DND-41 (cell line): ENCODE results near the gene RELN.

Experiments
- ATAC-seq: fragments of 200-7000 bp; cut with Tn5 transposase; 3 replicates; pipeline ENCODE4 v1.9.1; 2021; ENCODE audit warnings: low read depth; ENCODE audit not compliant: insufficient read depth
- DNase-seq: peaks from one replicate; pipeline ENCODE4 v3.0.0-alpha.2; 2020
- H2AFZ ChIP-seq: 2 replicates; pipeline ENCODE4 v1.6.0; 2012; ENCODE audit warnings: low read depth, low read length
- H3K27ac ChIP-seq: 2 replicates; pipeline ENCODE4 v1.5.1; 2012; ENCODE audit warnings: low read length, inconsistent platforms
- H3K27me3 ChIP-seq: fragments of 200-600 bp; sonication (generic); 2 replicates; pipeline ENCODE4 v1.6.0; 2012; ENCODE audit warnings: low read length, mild to moderate bottlenecking, inconsistent platforms; ENCODE audit not compliant: insufficient read depth, poor library complexity
- H3K36me3 ChIP-seq: 2 replicates; pipeline ENCODE4 v1.5.1; 2012; ENCODE audit warnings: low read length, inconsistent platforms; ENCODE audit not compliant: insufficient read depth
- H3K4me1 ChIP-seq: 2 replicates; pipeline ENCODE4 v1.5.1; 2012; ENCODE audit warnings: mild to moderate bottlenecking, low read length; ENCODE audit not compliant: insufficient read depth
- H3K4me2 ChIP-seq: 2 replicates; pipeline ENCODE4 v1.6.0; 2012; ENCODE audit warnings: mild to moderate bottlenecking, moderate library complexity, low read length, inconsistent platforms; ENCODE audit not compliant: insufficient read depth
- H3K4me3 ChIP-seq, 2 experiments: fragments of 200-600 bp in 1 of 2; shearing (Covaris generic) in 1 of 2; 2 replicates each; pipeline ENCODE4 v1.5.1; 2012 to 2016; ENCODE audit warnings: inconsistent platforms in 2 of 2, low read length in 2 of 2, mild to moderate bottlenecking in 2 of 2, low read depth in 1 of 2, moderate library complexity in 1 of 2
- H3K79me2 ChIP-seq: 2 replicates; pipeline ENCODE4 v1.6.0; 2012; ENCODE audit warnings: low read length, inconsistent platforms; ENCODE audit not compliant: insufficient read depth
- H3K9ac ChIP-seq: 2 replicates; pipeline ENCODE4 v1.6.0; 2012; ENCODE audit warnings: low read depth, mild to moderate bottlenecking, inconsistent platforms, low read length, moderate library complexity
- H3K9me3 ChIP-seq: 2 replicates; pipeline ENCODE4 v1.5.1; 2012; ENCODE audit warnings: low read length, moderate library complexity, mild to moderate bottlenecking, inconsistent platforms; ENCODE audit not compliant: insufficient read depth, severe bottlenecking
- H4K20me1 ChIP-seq: 2 replicates; pipeline ENCODE4 v1.6.0; 2012; ENCODE audit warnings: low read length; ENCODE audit not compliant: insufficient read depth
- CTCF ChIP-seq: IDR thresholded peaks from 2 replicates; pipeline ENCODE4 v1.5.1; 2012; ENCODE audit warnings: borderline replicate concordance, low read length, moderate library complexity, mild to moderate bottlenecking; ENCODE audit not compliant: poor library complexity, severe bottlenecking; ENCODE audit errors: extremely low read depth
- EZH2 ChIP-seq: IDR thresholded peaks from 3 replicates; pipeline ENCODE4 v1.6.1; 2012; ENCODE audit warnings: borderline replicate concordance, low read depth, mild to moderate bottlenecking, moderate library complexity, low read length, inconsistent platforms; ENCODE audit not compliant: severe bottlenecking

Gene RELN

GRCh38 chr7:103843689-103844480, 145.6 kb downstream of the RELN start:
- Histone ChIP-seq H2AFZ (no peak overlapping the region), H4K20me1 (no peaks in the 10 kb centered on the region), H3K36me3 (no peaks in the 10 kb centered on the region), H3K9me3 (no peaks in the 10 kb centered on the region), H3K27me3 (no peaks in the 10 kb centered on the region), H3K4me3 (no peak overlapping the region), H3K79me2 (no peaks in the 10 kb centered on the region), H3K27ac (no peak overlapping the region), H3K9ac (no peak overlapping the region), H3K4me1 (no peaks in the 10 kb centered on the region), H3K4me2 (no peak overlapping the region)
- DNase-seq (no peak), ATAC-seq (no peak)
- TF ChIP-seq EZH2 (no peak), CTCF (no peak)

- TF ChIP-seq CTCF (no peak), EZH2 (no peak)
- Histone ChIP-seq H3K4me1 (no peaks in the 10 kb centered on the region), H3K36me3 (no peaks in the 10 kb centered on the region), H3K9ac (no peak overlapping the region), H3K4me2 (no peak overlapping the region), H4K20me1 (no peaks in the 10 kb centered on the region), H3K79me2 (no peaks in the 10 kb centered on the region), H3K27ac (no peak overlapping the region), H3K9me3 (no peaks in the 10 kb centered on the region), H3K4me3 (no peak overlapping the region), H2AFZ (no peak overlapping the region), H3K27me3 (peaks cover 4% of the 10 kb centered on the region)
- DNase-seq: no peak
- no peak for ATAC-seq
These were observed 156.1 kb downstream of the RELN start for GRCh38 chr7:103833401-103833800.

GRCh38 chr7:103832438-103832837, 157.0 kb downstream of the RELN start:
- H3K4me2 ChIP-seq: no peak overlapping the region
- no peaks in the 10 kb centered on the region for H3K36me3 ChIP-seq
- H3K27ac ChIP-seq: no peak overlapping the region
- no peak for DNase-seq
- no peak overlapping the region for H3K9ac ChIP-seq
- no peak for TF ChIP-seq EZH2
- no peak for TF ChIP-seq CTCF
- H3K9me3 ChIP-seq: no peaks in the 10 kb centered on the region
- H3K27me3 ChIP-seq: peaks cover 4% of the 10 kb centered on the region
- H3K4me1 ChIP-seq: no peaks in the 10 kb centered on the region
- H3K79me2 ChIP-seq: no peaks in the 10 kb centered on the region
- ATAC-seq: no peak
- no peaks in the 10 kb centered on the region for H4K20me1 ChIP-seq
- H2AFZ ChIP-seq: no peak overlapping the region
- H3K4me3 ChIP-seq: no peak overlapping the region
